Endothelial cell of umbilical vein (primary cell): ENCODE data around the gene ZNF629.

Experiments used
- MYC ChIP-seq: IDR thresholded peaks from one replicate; pipeline ENCODE4 v1.6.1; 2011; ENCODE audit warnings: mild to moderate bottlenecking, low read depth, low read length
- POLR2A ChIP-seq: IDR thresholded peaks from 2 replicates; pipeline ENCODE4 v1.6.1; 2012; ENCODE audit warnings: low read depth, mild to moderate bottlenecking, control low read depth, low read length
- TF ChIP-seq, protein P1 (sequence below), 2 donors: IDR thresholded peaks; 1 replicate in 1 of 2; 2 replicates in 1 of 2; pipeline ENCODE4 v1.5.1; 2011; ENCODE audit warnings: low read length in 2 of 2, mild to moderate bottlenecking in 2 of 2, moderate library complexity in 2 of 2, control low read depth in 1 of 2, inconsistent platforms in 1 of 2, low read depth in 1 of 2; ENCODE audit not compliant: insufficient read depth in 1 of 2; ENCODE audit errors: extremely low read depth in 1 of 2

DNA sequence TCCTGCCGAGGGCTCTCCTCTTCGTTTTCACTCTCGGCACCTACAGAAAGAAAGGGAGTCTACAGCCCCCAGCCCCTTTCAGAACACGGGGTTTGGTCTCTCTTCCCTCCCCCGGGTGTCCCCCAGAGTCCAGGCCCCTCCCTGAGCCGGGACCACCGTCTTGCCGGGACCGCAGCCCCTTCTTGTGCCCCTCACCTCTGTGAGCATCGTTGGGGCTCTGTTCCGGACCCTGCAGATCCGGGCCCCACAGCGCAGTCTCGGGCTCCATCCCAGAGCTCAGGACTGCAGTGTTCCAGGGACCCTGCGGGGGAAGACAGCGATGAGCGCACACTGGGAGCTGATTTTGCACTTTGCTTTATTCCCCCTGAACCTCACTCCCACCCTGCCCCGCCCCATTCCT, 2.8 kb downstream of the ZNF629 start:
- no peak for TF ChIP-seq POLR2A
- TF ChIP-seq, protein P1, sequence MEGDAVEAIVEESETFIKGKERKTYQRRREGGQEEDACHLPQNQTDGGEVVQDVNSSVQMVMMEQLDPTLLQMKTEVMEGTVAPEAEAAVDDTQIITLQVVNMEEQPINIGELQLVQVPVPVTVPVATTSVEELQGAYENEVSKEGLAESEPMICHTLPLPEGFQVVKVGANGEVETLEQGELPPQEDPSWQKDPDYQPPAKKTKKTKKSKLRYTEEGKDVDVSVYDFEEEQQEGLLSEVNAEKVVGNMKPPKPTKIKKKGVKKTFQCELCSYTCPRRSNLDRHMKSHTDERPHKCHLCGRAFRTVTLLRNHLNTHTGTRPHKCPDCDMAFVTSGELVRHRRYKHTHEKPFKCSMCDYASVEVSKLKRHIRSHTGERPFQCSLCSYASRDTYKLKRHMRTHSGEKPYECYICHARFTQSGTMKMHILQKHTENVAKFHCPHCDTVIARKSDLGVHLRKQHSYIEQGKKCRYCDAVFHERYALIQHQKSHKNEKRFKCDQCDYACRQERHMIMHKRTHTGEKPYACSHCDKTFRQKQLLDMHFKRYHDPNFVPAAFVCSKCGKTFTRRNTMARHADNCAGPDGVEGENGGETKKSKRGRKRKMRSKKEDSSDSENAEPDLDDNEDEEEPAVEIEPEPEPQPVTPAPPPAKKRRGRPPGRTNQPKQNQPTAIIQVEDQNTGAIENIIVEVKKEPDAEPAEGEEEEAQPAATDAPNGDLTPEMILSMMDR (IDR thresholded peaks at IDR 0.05; ENCODE audit: extremely low read depth in 1 of 2, insufficient read depth in 1 of 2, low read depth in 1 of 2, low read length in 2 of 2) = no peak
- no peak for TF ChIP-seq MYC
